Inferior parietal cortex (tissue), 1 donor: Measurements from ENCODE around the gene EFCAB8.
"Not testable (repeated sequence)": the region's sequence is repeated elsewhere in the genome, so short reads cannot be mapped to it uniquely, and the experiment has no call there.

Experiments used
- DNase-seq: peaks from one replicate; pipeline ENCODE4 v3.0.0-alpha.2; 2016; ENCODE audit errors: extremely low spot score

EFCAB8 gene

DNA sequence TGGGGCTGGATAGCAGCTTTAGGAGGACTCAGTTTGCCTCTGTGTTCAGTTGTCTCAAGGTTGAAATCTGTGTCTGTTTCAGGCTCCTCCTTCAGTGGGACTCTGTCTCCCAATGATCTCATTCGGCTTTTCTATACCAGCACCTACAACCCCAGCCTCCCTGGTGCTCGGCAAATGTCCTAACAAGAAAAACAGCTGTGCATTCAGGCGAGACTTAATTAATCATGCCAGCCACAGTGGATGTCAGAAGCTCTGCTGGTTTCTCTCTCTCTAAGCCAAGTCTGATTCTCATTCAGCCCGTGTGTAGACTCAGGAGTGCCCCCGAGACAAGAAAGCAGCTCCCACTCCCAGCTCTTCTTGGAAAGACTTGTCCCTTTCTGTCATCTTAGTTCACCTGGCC, 98.7 kb downstream of the EFCAB8 start:
- DNase-seq = no peak

DNA sequence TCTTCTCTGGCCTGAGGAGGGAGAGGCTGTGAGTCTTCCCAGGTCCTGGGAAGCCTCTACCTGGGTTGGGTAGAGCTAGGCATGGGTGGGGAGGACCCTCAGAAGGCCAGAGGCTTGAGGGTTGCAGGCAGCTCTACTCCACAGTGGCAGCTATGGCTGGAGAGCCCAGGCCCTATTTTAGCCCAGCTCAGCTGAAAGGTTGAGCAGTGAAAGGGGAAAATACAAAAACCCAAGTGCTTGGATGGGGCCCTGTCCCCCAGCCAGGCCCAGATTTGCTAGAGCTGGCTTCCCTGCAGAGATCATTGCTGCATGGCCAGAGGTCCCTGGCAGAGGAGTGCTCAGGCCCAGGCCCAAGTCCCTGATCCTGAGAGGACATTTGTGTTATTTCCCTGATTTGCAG, 99.9 kb downstream of the EFCAB8 start:
- no peak for DNase-seq

DNA sequence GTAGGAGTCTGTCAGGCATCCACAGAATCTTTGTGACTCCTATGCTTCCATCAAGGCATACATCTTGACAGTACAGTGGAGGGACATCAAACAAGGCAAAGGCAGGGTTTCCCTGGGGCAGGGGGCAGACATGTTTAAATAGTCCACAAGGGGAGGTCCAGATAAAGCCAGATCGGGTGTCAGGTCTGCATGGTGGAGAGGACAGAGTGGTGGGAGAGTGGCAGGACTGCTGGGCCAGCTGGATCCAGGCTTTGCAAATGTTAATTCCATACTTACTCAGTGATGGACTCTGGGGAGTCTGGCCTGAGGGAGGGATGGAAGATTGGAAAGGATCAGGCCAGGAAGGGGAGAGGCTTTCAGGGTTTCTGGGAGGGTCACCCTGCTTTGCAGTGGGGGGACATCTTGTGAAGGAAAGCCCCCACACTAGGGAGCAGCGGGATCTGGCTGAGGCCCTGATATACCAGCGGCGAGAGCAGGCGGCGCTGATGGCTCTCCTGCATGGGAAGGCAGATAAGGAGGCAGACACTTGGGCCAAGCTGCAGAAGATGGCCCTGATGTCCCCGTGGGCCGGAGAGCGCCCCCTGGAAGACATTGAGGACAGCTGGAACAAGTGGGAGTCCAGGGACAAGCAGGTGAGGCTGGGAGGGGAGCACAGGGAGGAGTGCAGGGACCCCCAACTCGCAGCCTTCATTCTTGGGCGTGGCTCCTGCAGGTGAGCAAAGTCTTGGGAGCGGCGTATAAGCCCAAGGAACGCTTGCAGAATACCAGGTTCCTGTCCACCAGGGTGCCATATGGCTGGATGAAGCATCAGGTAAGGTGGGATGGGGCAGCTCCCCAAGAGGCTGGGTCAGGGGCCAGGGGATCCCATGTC, 100.9 kb downstream of the EFCAB8 start:
- DNase-seq = no peak

DNA sequence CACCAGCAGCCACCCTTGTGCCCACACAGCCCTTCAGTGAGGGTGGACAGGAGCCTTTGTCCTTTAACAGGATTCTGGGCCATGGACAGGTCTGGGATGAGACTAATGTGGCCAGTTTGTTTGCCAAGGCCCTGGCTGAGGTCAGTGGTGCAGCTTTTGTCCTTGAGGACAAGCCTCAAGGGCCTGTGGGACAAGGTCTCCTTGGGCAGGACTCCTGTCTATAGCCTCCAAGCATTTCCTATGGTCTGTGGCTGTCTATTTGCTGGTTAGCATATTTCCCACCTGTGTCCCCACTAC, 101.4 kb downstream of the EFCAB8 start:
- no peak for DNase-seq

DNA sequence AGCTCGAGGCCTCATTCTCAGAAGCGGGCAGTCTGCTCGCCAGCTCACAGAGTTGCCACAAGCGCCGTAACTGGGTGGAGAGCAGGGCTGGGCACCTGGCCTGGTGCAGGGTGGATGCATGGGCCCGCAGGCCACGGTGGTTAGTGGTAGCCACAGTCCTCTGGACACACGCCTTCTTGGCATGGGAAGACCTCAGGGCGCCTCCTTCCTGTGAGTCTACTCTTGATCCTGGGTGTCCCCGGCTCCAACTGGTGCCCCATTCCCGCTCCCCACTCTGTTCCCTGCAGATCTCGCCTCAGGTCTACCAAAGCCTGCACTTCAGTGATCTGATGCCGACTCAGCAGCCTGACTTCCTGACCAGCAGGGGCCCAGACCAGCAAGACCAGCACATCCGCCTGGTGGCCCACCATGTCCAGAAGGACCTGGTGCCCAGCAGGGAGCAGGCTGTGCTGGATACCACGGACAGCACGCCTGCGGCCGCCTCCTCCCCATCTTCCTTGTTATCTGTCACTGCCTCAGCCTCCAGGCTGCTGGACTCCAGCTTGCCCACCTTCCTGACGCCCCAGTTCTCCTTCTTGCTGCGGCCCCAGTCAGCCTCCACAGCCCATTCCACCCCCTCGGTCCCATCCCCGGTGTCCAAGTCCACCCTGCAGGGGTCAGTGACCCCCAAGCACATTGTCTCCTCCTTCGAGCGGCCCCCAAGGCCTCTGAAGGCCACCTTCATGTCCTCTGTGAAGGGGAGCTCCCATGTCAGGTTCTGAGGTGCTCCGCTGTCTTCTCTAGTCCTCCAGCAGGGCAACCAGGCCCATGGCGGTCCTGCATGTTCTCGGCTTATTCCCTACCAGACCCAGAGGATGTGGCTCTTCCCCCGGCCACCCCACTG, 102.4 kb downstream of the EFCAB8 start:
- no peak for DNase-seq

DNA sequence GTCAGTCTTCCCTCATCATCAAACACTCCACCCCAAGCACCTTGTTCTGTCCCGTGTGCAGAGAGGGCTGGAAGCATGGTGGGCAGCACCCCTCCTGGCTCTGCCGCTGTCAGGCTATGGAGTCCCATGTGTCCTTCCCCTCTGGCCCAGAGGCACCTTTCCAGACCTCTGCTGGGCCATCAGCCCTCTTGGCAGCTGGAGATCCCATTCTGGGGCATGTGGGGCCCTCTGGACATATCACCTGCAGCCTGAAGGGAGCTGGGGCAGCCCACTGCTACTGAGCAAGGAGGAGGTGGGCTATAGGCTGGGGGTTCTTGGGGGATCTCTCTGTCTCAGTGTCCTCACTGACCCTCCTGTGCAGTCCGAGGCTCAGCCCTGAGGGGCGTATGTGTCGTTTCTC, 103.3 kb downstream of the EFCAB8 start:
- DNase-seq = no peak

DNA sequence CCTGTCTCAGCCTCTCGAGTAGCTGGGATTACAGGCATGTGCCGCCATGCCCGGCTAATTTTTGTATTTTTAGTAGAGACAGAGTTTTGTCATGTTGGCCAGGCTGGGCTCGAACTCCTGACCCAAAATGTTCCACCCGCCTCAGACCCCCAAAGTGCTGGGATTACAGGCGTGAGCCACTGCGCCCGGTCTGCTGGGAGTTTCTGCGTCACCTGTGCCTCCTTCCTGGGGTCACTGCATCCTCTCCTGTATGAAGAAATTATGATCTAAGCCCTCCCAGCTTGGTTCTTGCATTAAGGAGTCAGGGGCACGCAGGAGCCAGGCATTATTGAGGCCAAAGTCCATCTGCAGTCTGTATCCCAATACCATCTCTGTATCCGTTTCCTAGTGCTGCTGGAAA, 103.9 kb downstream of the EFCAB8 start:
- DNase-seq = not testable (repeated sequence)

DNA sequence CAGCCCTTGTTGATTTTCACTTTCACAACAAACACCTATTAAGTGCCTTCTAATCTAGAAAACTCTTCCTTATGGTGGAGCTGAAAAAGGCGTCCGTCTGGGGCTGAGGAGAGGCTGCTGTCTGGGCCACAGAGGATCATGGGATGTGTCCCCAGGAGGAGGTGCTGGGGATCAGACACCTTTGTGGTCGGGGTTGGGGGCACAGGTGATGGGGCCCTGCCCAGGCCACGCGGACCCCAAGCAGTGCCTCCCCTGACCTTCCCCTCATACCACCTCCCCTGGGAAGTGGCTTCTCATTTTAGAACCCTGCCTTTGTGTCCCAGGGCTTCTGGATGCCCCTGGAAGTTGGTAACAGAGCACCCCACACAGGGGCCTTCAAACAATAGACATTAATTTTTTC, 104.5 kb downstream of the EFCAB8 start:
- no peak for DNase-seq

DNA sequence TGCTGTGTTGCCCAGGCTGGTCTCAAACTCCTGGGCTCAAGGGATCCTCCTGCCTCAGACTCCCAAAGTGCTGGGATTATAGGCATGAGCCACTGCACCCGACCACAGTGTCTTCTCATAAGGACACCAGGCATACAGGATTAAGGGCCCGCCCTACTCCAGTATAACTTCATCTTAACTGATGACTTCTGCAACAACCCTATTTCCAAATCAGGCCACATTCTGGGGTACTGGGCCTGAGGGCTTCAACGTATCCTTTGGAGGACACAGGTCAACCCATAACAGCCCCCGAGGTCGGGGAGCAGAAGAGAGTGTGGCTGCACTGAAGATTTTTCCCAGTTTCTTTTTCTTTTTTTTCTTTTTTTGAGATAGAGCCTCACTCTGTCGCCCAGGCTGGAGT, 105.9 kb downstream of the EFCAB8 start:
- DNase-seq = no peak

DNA sequence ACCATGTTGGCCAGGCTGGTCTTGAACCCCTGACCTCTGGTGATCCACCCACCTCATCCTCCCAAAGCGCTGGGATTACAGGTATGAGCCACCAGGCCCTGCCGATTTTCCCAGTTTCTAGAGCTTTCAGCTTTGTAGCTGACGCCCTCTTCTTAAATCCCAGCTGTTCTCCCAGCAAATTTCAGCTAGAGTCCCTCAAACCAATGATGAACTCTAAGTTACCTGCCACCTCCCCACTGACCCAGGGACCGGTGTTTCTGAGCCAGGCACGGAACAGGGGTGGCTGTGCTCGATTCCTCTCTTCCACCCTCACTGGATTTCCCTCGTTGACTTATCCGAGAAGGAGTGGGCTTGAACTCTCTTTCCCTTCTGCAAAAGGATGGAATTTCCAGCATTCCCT, 106.4 kb downstream of the EFCAB8 start:
- DNase-seq = no peak

DNA sequence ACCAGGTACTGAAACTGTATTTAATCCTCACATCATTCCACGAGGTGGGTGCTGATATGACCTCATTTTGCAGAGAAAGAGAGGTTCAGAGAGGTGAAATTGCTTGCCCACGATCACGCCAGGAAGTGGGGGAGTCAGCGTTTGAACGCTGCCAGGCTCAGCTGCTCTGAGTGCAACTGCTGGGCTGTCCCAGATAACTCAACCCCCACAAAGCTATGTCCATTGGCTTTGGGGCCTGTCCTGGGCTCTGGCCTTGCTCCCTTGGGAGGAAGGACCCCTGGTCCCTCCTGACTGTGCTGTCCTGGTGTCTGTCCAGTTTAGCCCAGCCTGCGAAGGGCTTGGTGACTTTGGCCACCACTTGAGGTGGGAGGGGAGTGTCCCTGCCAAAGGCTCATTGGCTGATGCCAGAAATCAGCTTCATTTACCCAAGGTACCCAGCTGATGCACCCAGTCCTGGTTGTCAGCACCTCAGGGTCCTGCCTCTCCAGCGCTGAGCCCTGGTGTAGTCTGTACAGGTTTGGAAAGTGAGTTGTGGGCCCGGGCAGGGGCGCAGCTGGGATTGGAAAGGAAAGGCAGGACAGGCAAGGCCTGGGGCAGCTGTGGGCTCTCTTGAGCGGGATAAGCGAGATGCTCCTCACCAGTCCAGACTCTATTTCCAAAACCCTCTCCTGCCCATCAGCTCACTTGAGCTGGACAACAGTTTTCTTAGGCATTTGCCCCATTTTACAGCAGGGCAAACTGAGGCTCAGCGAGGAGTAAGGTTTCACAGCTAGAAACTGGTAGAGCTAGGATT, 107.1 kb downstream of the EFCAB8 start:
- no peak for DNase-seq

DNA sequence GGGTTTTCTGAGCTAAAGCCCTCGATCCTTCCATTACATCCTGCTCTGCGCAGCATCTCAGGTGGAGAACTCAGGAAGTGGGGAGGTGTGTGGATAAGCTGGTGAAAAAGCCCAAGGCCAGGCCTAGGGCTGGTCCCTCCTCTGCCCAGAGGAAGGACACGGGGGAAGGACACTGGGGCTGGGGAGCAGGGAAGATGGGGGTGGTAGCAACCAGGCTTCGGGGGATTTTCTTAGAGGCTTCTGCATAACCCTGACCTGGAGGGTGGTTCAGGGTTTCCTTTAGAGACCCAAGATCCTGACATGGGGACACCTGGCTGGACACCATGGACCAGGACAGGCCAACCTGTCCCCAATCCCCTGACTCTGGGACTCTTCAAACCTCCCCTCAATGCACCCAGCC, 107.7 kb downstream of the EFCAB8 start:
- no peak for DNase-seq

DNA sequence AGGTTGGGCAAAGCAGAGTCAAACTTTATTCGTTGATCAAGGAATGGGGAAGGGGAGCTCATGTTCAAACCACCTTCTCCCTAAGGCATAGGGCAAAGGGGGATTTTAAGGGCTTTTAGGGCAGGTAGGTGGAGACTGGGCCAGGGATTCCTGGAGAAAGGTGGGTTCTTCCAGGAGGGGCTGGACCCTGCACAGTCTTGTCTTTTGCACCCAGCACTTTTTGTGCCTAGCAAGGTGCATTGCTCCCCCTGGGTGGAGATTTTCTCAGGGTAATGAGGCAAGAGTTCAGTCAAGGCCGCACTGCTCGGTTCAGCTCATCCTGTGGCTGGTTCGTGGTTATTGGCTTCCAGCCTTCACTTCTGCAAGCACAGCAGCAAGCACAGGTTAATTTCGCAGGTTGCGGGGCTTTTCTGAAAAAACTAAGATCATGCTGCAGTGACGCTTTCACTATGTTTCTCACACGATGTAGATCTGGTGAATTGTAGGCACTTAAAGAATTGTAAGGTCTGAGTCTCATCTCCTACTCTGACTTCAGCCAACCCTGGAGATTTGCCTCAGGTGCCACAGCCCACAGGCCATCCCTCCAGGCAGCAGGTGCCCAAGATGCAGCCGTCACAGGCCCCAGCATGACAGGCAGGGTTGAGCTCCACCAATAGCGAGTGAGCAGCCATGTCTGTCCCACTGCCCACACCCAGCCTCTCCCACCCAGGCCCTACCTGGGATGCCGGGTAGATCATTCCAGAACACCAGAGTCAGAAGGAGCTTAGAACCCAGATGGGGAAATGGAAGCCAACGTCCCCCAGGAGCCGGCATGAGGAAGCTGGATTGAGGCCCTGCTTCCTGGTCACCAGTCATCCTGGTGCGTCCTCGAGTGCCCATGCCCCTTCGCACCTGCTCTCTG, 108.4 kb downstream of the EFCAB8 start:
- DNase-seq = no peak

DNA sequence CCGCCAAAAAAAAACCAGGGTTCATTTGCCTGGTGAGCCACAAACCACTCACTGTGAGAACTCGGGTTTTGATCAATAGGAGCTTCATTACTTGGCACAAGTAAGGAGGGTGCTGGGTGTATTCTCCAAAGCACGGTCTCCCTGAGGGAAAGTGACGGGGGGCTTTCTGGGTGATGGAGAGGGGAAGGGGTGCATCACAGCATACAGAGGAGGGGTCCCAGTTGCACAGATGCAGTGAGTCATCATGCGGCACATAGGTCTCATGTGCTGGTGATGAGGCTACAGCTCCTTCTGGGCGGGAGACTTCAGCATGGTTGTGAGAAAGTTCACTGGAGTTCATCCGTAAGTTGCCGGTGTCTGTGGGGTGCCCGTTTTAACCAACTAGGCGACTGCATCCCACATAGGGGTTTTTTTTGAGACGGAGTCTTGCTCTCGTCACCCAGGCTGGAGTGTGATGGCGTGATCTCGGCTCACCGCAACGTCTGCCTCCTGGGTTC, 109.3 kb downstream of the EFCAB8 start:
- DNase-seq = no peak

DNA sequence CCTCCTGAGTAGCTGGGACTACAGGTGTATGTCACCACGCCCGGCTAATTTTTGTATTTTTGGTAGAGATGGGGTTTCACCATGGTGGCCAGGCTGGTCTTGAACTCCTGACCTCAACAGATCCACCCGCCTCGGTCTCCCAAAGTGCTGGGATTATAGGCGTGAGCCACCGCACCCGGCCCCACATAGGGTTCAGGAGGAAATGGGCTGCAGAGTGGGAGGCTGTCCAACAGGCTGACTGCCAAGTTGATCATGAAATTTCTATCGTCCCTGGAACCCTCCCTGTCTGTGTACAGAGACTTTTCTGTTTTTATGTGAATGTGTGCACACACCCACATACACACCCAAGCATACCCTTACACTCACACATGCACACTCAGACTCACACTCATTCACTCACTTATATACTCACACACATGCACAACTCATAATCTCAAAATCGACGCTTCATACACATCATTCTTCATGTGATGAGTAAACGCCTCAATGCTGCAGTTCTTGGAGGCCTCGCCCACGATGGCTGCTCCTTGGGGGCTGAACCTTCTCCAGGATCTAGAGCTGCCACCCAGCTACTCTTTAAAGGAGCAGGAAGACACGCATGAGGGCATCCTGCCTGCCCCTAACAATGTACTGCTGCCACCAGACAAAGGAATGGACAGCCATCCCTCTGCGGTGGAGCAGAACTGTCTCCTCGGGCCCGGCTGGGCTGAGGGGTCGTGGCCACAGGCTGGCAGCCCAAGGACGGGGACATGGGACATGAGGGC, 109.9 kb downstream of the EFCAB8 start:
- no peak for DNase-seq

DNA sequence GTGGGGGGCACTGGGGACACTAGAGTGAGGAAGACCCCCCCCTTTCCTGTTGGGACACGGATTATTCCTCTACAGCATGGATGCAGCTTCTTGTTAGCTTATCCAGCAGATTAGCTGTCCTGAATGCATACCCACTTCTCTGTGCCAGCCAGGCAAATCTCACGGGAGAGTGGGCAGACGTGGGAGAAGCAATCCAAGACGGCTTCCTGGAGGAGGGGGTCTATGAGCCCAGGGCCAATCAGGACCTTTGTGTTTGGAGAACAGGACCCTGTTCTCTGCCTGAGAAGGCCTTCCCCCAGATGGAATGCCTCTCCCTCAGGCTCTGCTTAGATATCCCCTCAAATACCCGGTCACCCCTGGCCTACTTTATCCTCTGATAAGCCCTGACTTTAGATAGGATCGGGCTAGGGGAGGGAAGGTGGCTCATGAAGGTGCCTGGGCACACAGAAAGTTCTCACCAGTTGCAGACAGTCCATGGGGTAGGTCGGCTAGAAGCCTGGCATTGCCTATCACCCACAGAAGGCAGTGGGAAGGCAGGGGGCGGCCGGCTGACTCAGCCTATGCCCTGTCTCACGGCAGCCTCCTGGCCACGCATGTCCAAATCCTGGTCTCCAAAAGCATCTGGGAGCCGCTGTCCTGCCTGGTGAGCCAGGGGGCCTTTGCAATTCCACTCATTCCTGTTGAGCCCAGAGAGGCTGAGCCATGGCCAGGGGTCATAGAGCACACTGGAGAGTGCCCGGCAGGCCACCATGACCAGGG, 110.8 kb downstream of the EFCAB8 start:
- no peak for DNase-seq

DNA sequence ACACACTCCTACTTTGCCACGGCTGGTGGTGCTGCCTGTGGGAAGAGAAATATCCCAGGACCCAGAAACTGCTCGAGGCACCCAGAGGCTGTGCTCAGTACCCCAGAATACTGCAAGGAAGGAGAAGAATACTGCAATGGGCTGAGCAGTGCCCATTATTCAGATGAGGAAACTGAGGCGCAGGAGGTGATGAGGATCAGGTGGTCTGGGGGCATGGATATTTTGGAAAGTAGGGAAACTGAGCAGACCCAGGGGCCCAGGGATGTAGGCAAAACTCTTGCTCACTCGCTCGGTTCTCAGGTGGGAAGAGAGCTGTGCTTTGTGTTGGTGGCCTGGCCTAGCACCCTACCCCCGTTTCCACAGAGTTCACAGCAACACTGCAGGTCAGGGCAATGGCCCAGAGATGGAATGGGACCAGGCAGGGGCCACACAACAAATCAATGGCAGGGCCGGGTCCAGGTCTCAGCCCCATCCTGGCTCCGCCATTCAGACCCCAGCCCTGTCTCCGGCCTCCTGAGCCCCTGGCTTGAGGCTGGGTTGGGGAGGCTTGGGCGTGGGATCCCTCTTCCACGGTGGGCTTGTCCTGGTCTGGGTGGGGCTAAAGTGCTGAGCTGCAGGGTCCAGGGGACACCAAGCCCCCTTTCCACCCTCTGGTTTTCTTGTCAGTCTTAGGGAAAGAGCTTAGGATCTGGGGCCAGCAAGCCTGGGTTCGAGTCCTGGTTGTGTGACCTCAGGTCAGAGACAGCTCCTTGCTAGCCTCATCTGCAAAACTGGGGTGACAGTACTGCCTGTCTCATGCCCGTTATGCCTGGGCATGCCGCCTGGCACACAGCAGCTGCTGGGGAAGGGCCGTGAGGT, 111.6 kb downstream of the EFCAB8 start:
- DNase-seq = no peak

DNA sequence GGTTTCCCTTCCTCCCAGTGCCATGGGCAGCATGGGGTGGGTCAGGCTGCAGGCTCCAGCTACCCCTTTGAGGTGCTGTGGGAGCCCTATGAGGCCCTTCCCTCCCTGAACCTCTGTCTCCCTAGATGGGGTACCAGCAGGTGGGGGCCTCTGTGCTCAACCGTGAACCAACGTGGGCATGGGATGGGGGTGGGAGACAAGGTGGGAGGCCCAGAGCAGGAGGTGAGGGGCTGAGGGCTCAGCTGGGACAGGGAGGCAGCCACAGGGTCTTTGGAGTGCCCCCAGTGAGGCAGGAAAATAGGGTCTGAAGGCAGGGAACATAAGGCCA, 112.2 kb downstream of the EFCAB8 start:
- no peak for DNase-seq

DNA sequence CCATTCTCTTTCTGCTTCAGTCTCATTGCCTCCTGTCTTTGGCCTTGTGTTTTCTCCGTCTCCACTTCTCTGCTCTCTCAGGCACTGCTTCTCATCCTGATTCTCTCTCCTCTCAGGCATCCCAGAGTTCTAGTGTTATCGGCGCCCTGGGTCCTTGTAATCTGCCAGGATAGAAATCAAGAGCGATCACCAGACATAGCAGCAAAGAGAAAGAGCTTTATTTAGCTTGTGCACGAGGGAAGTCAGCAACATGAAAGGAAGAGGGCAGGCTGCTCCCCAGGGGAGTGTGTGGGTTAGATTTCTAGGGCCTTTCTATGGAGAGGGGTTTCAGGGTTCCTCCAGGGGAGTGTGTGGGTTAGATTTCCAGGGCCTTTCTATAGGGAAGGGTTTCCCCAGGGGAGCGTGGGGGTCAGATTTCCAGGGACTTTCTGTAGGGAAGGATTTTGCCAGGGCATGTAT, 113.0 kb downstream of the EFCAB8 start:
- DNase-seq = peak; percentile 7
